Fibroblast of lung (primary cell): ENCODE measurements around the gene ZNF516.

Source experiments
- EZH2 ChIP-seq: IDR thresholded peaks from 2 replicates; pipeline ENCODE4 v1.5.1; 2012; ENCODE audit warnings: low read length, control low read depth, mild to moderate bottlenecking; ENCODE audit errors: missing control alignments
- TF ChIP-seq, protein P1 (sequence below), 2 donors: IDR thresholded peaks in 1 of 2; conservative IDR thresholded peaks in 1 of 2; 1 replicate in 1 of 2; 2 replicates in 1 of 2; pipeline ENCODE4 v1.5.1; 2011 to 2012; ENCODE audit warnings: low read length in 2 of 2, control low read depth in 1 of 2, inconsistent platforms in 1 of 2, low read depth in 1 of 2, mild to moderate bottlenecking in 1 of 2

DNA sequence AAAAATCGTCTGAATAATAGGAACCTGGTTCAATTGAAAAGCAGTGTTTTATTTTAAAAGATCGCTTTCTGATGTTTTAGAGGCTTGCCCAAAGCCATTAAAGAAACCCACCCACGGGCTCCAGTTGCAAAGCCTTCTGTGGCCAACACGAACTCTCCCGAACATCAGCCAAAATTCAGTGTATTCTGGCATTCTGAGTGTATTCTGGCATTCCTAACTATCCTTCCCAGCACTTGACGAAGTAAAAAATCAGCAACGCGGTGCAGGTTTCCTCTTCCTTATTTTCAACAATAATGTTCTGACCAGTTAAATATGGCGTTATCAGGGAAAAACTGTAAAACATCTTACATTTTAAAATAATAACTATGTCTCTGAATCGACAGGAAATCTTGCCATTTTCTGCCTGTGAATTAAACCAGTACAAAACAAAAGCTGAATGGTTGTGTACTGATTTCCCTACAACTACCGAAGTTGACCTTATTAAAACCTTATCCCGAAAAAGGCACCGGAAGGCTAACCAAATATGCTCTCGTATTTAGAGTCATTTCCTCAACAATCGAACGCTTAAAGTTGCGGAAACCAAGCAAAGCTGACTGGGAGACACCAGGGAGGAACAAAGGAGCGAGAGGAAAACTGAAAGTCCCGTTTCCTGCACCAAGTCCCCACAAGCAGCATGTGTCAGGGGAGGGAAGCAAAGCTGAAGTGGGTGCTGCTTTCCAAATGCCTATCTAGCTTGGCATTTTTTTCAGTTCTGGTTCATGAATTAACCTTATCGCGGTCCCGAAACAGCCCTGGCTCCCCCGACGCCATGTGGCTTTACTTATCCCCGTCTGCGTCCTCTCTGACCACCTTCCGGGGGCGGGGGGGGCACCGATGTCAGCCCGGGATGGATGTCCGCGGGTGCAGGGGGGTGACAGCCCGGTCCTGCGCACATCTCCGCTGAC lies 44.3 kb downstream of the ZNF516 start:
- TF ChIP-seq, protein P1, sequence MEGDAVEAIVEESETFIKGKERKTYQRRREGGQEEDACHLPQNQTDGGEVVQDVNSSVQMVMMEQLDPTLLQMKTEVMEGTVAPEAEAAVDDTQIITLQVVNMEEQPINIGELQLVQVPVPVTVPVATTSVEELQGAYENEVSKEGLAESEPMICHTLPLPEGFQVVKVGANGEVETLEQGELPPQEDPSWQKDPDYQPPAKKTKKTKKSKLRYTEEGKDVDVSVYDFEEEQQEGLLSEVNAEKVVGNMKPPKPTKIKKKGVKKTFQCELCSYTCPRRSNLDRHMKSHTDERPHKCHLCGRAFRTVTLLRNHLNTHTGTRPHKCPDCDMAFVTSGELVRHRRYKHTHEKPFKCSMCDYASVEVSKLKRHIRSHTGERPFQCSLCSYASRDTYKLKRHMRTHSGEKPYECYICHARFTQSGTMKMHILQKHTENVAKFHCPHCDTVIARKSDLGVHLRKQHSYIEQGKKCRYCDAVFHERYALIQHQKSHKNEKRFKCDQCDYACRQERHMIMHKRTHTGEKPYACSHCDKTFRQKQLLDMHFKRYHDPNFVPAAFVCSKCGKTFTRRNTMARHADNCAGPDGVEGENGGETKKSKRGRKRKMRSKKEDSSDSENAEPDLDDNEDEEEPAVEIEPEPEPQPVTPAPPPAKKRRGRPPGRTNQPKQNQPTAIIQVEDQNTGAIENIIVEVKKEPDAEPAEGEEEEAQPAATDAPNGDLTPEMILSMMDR (conservative IDR thresholded peaks at IDR 0.05 in 1 of 2, IDR thresholded peaks at IDR 0.05 in 1 of 2; ENCODE audit: low read depth in 1 of 2, low read length in 2 of 2) = no peak
- no peak for TF ChIP-seq EZH2
